ENCODE data around the gene PRKD2. TPM values are rescaled to one million over a fixed set of nuclear protein-coding genes. Genes with fewer than 3 reads are reported as not detected.

Gene PRKD2
- total RNA-seq, 1 donor from 2014 or later: 49.4 TPM

DNA sequence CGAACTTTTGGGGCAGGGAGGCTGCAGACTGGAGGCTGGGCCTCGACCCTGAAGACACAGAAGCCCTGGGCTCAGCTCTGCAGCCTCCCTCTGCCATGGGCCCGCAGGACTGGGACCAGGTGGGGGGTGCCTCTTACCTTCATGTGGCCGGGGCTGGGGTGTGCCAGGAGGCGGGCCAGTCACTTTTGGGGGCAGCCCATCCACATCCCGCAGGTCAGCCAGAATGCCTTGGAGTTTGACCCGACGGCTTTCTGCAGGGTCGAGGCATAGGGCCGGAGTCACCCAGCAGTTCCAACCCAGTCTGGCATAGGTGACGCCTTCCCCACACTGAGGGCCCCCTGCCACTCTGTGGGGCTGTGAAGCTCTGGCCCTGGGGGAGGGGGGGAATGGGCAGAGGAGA lies 10.8 kb upstream of the PRKD2 start:
- no peak for DNase-seq (ENCODE audit: extremely low spot score in 2 of 2)
- Histone ChIP-seq H3K27me3 (no peaks in the 10 kb centered on the region), H3K4me1 (peaks cover 31% of the 10 kb centered on the region), H3K9me3 (no peaks in the 10 kb centered on the region), H3K27ac (peak overlapping the region; percentile 13), H3K36me3 (peaks cover 0 to 85% of the 10 kb centered on the region in 2 donors), H3K4me3 (no peak overlapping the region)
- intact Hi-C loops (cut with DNase I): loop anchor here (10.0 kb wide), 1 partner anchor 113 kb away; no protein-coding TSS in a partner anchor
- TF ChIP-seq POLR2A (IDR thresholded peaks at IDR 0.05): no peak
- TF ChIP-seq, protein P1, sequence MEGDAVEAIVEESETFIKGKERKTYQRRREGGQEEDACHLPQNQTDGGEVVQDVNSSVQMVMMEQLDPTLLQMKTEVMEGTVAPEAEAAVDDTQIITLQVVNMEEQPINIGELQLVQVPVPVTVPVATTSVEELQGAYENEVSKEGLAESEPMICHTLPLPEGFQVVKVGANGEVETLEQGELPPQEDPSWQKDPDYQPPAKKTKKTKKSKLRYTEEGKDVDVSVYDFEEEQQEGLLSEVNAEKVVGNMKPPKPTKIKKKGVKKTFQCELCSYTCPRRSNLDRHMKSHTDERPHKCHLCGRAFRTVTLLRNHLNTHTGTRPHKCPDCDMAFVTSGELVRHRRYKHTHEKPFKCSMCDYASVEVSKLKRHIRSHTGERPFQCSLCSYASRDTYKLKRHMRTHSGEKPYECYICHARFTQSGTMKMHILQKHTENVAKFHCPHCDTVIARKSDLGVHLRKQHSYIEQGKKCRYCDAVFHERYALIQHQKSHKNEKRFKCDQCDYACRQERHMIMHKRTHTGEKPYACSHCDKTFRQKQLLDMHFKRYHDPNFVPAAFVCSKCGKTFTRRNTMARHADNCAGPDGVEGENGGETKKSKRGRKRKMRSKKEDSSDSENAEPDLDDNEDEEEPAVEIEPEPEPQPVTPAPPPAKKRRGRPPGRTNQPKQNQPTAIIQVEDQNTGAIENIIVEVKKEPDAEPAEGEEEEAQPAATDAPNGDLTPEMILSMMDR (IDR thresholded peaks at IDR 0.05): no peak
- TF ChIP-seq POLR2AphosphoS5 (IDR thresholded peaks at IDR 0.05; ENCODE audit: insufficient read depth in 1 of 2, low read depth in 1 of 2): no peak

- Histone ChIP-seq H3K27me3 (no peaks in the 10 kb centered on the region), H3K36me3 (peaks cover 0 to 86% of the 10 kb centered on the region in 2 donors), H3K27ac (no peak overlapping the region), H3K9me3 (no peaks in the 10 kb centered on the region), H3K4me3 (no peak overlapping the region), H3K4me1 (peaks cover 28% of the 10 kb centered on the region)
- intact Hi-C loops (cut with DNase I): loop anchor here (10.0 kb wide), 1 partner anchor 112 kb away; no protein-coding TSS in a partner anchor
- no peak for DNase-seq (ENCODE audit: extremely low spot score in 2 of 2)
- TF ChIP-seq POLR2AphosphoS5 (IDR thresholded peaks at IDR 0.05; ENCODE audit: insufficient read depth in 1 of 2, low read depth in 1 of 2): no peak
- TF ChIP-seq, protein P1 (IDR thresholded peaks at IDR 0.05): no peak
- no peak for TF ChIP-seq POLR2A (IDR thresholded peaks at IDR 0.05)
These were observed 10.1 kb upstream of the PRKD2 start for GRCh38 chr19:46726971-46727501.

- Histone ChIP-seq H3K27me3 (no peaks in the 10 kb centered on the region), H3K4me1 (peaks cover 23% of the 10 kb centered on the region), H3K4me3 (no peak overlapping the region), H3K36me3 (peaks cover 0 to 87% of the 10 kb centered on the region in 2 donors), H3K27ac (no peak overlapping the region), H3K9me3 (no peaks in the 10 kb centered on the region)
- no peak for DNase-seq (ENCODE audit: extremely low spot score in 2 of 2)
- intact Hi-C loops (cut with DNase I): loop anchor here (10.0 kb wide), 1 partner anchor 112 kb away; no protein-coding TSS in a partner anchor
- TF ChIP-seq, protein P1 (IDR thresholded peaks at IDR 0.05): no peak
- TF ChIP-seq POLR2A (IDR thresholded peaks at IDR 0.05): no peak
- TF ChIP-seq POLR2AphosphoS5 (IDR thresholded peaks at IDR 0.05; ENCODE audit: insufficient read depth in 1 of 2, low read depth in 1 of 2): no peak
These were observed 9.6 kb upstream of the PRKD2 start for GRCh38 chr19:46726551-46726950.

- no peak overlapping the region for H3K4me3 ChIP-seq
- H3K27me3 ChIP-seq: no peaks in the 10 kb centered on the region
- DNase-seq (ENCODE audit: extremely low spot score in 2 of 2): no peak
- no peak overlapping the region for H3K27ac ChIP-seq
- H3K36me3 ChIP-seq: peaks cover 0 to 93% of the 10 kb centered on the region in 2 donors
- intact Hi-C loops (cut with DNase I): loop anchor here (10.0 kb wide), 1 partner anchor 111 kb away; no protein-coding TSS in a partner anchor
- TF ChIP-seq POLR2AphosphoS5 (IDR thresholded peaks at IDR 0.05; ENCODE audit: insufficient read depth in 1 of 2, low read depth in 1 of 2): no peak
- no peak for TF ChIP-seq POLR2A (IDR thresholded peaks at IDR 0.05)
- TF ChIP-seq, protein P1 (IDR thresholded peaks at IDR 0.05): no peak
- H3K9me3 ChIP-seq: no peaks in the 10 kb centered on the region
- H3K4me1 ChIP-seq: peaks cover 17% of the 10 kb centered on the region
These were observed 9.0 kb upstream of the PRKD2 start for GRCh38 chr19:46725859-46726393.
